Skeletal muscle tissue (tissue), 4 donors: Measurements from ENCODE around the gene SGMS1. TPM values are rescaled to one million over a fixed set of nuclear protein-coding genes. Genes with fewer than 3 reads are reported as not detected.

Experiments used
- H3K27ac ChIP-seq: one replicate; pipeline ENCODE4 v1.7.0; 2013; ENCODE audit warnings: mild to moderate bottlenecking, low read depth, low read length, inconsistent platforms
- H3K27me3 ChIP-seq, 3 donors: one replicate each; pipeline ENCODE4 v1.7.0; 2013; ENCODE audit warnings: low read length in 3 of 3; ENCODE audit not compliant: control insufficient read depth in 3 of 3, insufficient read depth in 3 of 3
- H3K36me3 ChIP-seq, 3 donors: one replicate each; pipeline ENCODE4 v1.7.0; 2013; ENCODE audit warnings: low read length in 3 of 3; ENCODE audit not compliant: control insufficient read depth in 3 of 3, insufficient read depth in 3 of 3
- H3K4me1 ChIP-seq, 3 donors: one replicate each; pipeline ENCODE4 v1.7.0; 2013; ENCODE audit warnings: low read length in 3 of 3, mild to moderate bottlenecking in 3 of 3; ENCODE audit not compliant: control insufficient read depth in 3 of 3, insufficient read depth in 3 of 3
- H3K4me3 ChIP-seq, 3 donors: one replicate each; pipeline ENCODE4 v1.7.0; 2013; ENCODE audit warnings: low read length in 3 of 3
- H3K9ac ChIP-seq, 3 donors: one replicate each; pipeline ENCODE4 v1.7.0; 2013; ENCODE audit warnings: low read length in 3 of 3, mild to moderate bottlenecking in 3 of 3, moderate library complexity in 2 of 3, low read depth in 1 of 3
- H3K9me3 ChIP-seq, 3 donors: one replicate each; pipeline ENCODE4 v1.7.0; 2013; ENCODE audit warnings: low read length in 3 of 3; ENCODE audit not compliant: control insufficient read depth in 3 of 3
- total RNA-seq: library from RNA; depleted of rRNA; stranded (reverse); fragments of >200 nt; gene quantifications from one replicate; pipeline ENCODE4 v1.2.3, GENCODE V29; 2014
- donor health status: Osteomylitis.

SGMS1 gene
- total RNA-seq, 1 donor from 2014 or later = 62.6 TPM

- Histone ChIP-seq H3K36me3 (no peaks in the 10 kb centered on the region), H3K4me1 (peaks cover 2 to 17% (median 3%) of the 10 kb centered on the region in 3 donors), H3K9ac (no peak overlapping the region), H3K4me3 (no peak overlapping the region), H3K27ac (no peak overlapping the region), H3K27me3 (no peaks in the 10 kb centered on the region), H3K9me3 (no peaks in the 10 kb centered on the region)
Observed at GRCh38 chr10:50398823-50399222, 224.9 kb downstream of the SGMS1 start.

GRCh38 chr10:50398381-50398780, 225.4 kb downstream of the SGMS1 start:
- no peak overlapping the region for H3K4me3 ChIP-seq
- no peak overlapping the region for H3K27ac ChIP-seq

DNA sequence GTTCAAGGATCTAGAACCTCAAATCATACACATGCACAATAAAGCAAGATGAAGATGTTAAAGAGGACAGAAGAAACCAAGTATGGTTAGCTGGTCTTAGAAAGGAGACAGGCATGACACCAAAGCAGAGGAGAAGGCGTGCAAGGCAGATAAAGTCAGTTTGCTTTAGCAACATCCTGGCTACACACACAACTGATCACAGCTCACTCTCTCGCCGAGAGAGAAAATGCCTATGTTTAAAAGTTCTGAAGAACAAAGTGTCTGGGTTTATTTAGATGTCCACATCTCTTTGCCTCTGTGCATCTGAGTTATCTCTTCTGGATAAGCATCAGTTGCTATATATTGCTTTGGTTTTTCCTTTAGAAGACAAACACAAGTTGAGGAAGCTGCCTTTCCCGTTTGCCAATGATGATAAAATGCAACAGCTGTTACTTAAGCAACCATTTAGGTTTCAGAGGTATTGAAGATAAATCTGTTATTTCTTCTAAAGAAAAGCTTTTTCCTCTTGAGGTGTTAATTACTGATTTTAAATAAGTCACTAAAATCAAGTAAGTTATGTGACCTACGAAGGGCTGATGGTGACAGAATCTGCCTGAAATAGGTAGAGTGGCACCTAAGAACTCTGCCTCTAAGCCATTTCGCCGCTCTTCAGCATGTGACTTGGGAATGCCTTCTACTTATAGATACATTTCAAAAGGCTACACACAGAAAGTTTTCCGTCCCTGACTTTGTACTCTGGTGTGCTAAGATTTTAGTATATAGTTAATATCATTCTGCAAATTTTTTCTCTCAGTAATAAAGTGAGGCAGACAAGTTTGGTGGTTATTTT, 226.2 kb downstream of the SGMS1 start:
- H3K4me1 ChIP-seq = peaks cover 2 to 17% (median 3%) of the 10 kb centered on the region in 3 donors
- peak overlapping the region in 1 of 3 donors; percentile 6 for H3K4me3 ChIP-seq

More at GRCh38 chr10:50398381-50398780, 225.4 kb downstream of the SGMS1 start:
- no peak overlapping the region for H3K9ac ChIP-seq
- no peaks in the 10 kb centered on the region for H3K9me3 ChIP-seq
- H3K4me1 ChIP-seq = peaks cover 2 to 17% (median 3%) of the 10 kb centered on the region in 3 donors
- no peaks in the 10 kb centered on the region for H3K27me3 ChIP-seq
- no peaks in the 10 kb centered on the region for H3K36me3 ChIP-seq

DNA sequence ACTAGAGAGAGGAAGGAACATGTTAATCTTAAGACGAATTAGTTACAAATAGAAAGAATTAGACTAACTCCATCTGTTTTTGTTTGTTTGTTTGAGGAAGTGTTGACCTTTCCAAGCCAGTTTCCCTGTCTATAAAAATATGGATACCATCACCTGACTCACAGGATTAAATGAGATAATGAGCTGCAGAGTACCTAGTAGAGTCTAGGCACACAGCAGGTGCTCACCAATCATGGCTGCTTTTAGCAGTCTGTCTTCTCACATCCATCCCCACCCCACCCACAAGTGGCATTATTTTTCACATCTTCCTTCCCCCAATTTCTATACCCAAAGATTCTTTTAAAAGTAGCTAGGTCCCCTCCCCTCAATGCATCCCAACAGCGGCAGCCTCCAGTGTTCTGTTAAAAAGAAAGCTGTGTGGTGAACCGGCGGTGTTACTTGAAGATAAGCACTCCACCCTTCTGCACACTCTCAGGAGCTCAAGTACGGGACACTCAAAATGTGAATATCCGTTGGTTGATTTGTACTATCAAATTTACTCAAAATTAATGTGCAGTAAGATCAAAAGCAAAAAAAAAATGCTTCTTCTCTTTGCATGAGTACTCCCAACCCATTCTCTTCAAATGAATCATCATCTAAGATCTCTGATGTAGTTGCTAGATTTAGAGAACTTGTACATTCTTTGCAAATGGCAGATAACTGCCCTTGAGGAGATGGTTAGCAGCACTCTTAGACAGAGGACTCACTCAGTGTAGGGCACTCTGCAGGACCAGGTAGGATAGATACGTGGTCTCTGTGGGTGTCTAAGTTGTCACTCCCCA, 227.1 kb downstream of the SGMS1 start:
- Histone ChIP-seq H3K9ac (no peak overlapping the region), H3K4me1 (peaks cover 2 to 17% (median 3%) of the 10 kb centered on the region in 3 donors), H3K9me3 (no peaks in the 10 kb centered on the region), H3K27me3 (no peaks in the 10 kb centered on the region), H3K36me3 (no peaks in the 10 kb centered on the region), H3K27ac (no peak overlapping the region), H3K4me3 (no peak overlapping the region)

More for the DNA sequence above, 226.2 kb downstream of the SGMS1 start:
- Histone ChIP-seq H3K36me3 (no peaks in the 10 kb centered on the region), H3K27ac (no peak overlapping the region), H3K9me3 (no peaks in the 10 kb centered on the region), H3K9ac (no peak overlapping the region), H3K27me3 (no peaks in the 10 kb centered on the region)

- H3K4me1 ChIP-seq = peaks cover 2 to 17% (median 3%) of the 10 kb centered on the region in 3 donors
- no peaks in the 10 kb centered on the region for H3K27me3 ChIP-seq
Observed at GRCh38 chr10:50395851-50396250, 227.9 kb downstream of the SGMS1 start.

GRCh38 chr10:50395271-50395670, 228.5 kb downstream of the SGMS1 start:
- H3K4me3 ChIP-seq = no peak overlapping the region
- H3K27me3 ChIP-seq = no peaks in the 10 kb centered on the region
- peaks cover 2 to 17% (median 3%) of the 10 kb centered on the region in 3 donors for H3K4me1 ChIP-seq

More at GRCh38 chr10:50395851-50396250, 227.9 kb downstream of the SGMS1 start:
- Histone ChIP-seq H3K27ac (no peak overlapping the region), H3K36me3 (no peaks in the 10 kb centered on the region), H3K4me3 (no peak overlapping the region), H3K9me3 (no peaks in the 10 kb centered on the region), H3K9ac (no peak overlapping the region)

DNA sequence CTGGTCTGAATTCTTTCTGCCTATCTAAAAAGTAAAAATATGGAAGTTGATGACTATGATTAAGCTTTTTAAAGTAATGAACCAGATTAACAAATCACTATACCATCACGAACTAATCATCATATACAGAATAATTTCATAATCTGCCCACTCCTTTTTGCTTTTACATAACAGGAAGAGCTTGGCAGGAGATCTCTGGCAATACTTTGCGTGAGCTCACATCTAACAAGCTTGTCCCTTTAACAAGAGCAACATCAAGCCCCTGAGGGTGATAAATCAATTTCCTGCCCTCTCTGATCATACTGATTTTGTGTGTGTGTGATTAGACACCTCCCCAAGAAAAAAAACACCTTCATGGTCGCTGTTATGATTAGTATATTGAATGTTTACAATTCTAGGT, 228.9 kb downstream of the SGMS1 start:
- no peaks in the 10 kb centered on the region for H3K9me3 ChIP-seq
- H3K4me1 ChIP-seq = peaks cover 2 to 17% (median 3%) of the 10 kb centered on the region in 3 donors
- no peaks in the 10 kb centered on the region for H3K27me3 ChIP-seq
- no peak overlapping the region for H3K27ac ChIP-seq
- no peaks in the 10 kb centered on the region for H3K36me3 ChIP-seq
- no peak overlapping the region for H3K9ac ChIP-seq
- no peak overlapping the region for H3K4me3 ChIP-seq

More at GRCh38 chr10:50395271-50395670, 228.5 kb downstream of the SGMS1 start:
- H3K9ac ChIP-seq = no peak overlapping the region
- no peak overlapping the region for H3K27ac ChIP-seq
- H3K36me3 ChIP-seq = no peaks in the 10 kb centered on the region
- no peaks in the 10 kb centered on the region for H3K9me3 ChIP-seq

GRCh38 chr10:50393784-50394467, 229.8 kb downstream of the SGMS1 start:
- H3K36me3 ChIP-seq = no peaks in the 10 kb centered on the region
- H3K4me1 ChIP-seq = peaks cover 2 to 17% (median 3%) of the 10 kb centered on the region in 3 donors
- no peak overlapping the region for H3K9ac ChIP-seq
- H3K27me3 ChIP-seq = no peaks in the 10 kb centered on the region
- no peak overlapping the region for H3K4me3 ChIP-seq
- H3K27ac ChIP-seq = no peak overlapping the region
- H3K9me3 ChIP-seq = no peaks in the 10 kb centered on the region

DNA sequence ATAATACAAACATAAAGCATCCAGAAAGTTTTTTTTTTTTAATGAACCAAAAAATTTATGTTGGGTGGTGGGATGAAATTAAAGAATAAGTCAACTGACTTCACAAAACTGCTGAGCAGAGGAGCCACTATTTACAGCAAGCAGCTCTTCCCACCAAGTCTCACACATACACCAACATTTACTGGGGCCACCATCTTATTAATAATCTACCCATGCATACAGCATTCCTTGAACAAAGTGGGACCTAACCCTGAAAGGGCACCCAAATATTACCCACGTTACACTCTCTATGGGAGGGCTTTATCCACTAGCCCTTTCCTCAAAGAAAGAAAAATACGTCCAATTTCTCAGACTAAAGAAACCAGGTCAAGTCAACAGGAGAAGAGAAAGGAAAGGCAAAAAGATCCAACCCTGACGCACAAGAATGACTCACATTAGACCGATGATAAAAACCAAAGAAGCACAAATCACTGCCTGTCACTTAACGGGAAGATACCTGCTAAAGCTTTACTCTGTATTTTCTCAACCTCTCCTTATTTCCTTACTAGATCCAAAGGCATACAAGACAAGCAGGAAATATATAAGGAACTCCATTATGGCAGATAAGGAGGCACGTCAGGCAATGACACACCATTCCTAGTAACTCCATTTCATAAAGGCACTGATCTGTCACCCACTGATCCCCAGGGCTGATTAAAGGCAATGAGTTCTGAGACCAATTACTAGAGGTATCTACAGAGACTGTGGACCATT, 230.6 kb downstream of the SGMS1 start:
- H3K36me3 ChIP-seq = no peaks in the 10 kb centered on the region
- H3K27ac ChIP-seq = no peak overlapping the region
- H3K4me1 ChIP-seq = peaks cover 2 to 17% (median 3%) of the 10 kb centered on the region in 3 donors
- H3K27me3 ChIP-seq = no peaks in the 10 kb centered on the region
- no peak overlapping the region for H3K4me3 ChIP-seq
- no peaks in the 10 kb centered on the region for H3K9me3 ChIP-seq
- no peak overlapping the region for H3K9ac ChIP-seq
